ENCODE data around the gene PTPN1.

GRCh38 chr20:50470264-50470858 lies 39.8 kb upstream of the PTPN1 start:
- TF ChIP-seq CTCF (IDR thresholded peaks at IDR 0.05; ENCODE audit: low read length): no peak
- TF ChIP-seq EZH2 (IDR thresholded peaks at IDR 0.05; ENCODE audit: borderline replicate concordance, low read length): no peak
